HG02588 (cell line): ENCODE results near the gene ATG10.

Experiments used
- ATAC-seq: cut with Tn5 transposase; IDR thresholded peaks from one replicate; pipeline ENCODE4 v1.9.1; 2021; ENCODE audit warnings: mild to moderate bottlenecking, moderate library complexity; ENCODE audit not compliant: unreplicated experiment

The ATG10 gene

DNA sequence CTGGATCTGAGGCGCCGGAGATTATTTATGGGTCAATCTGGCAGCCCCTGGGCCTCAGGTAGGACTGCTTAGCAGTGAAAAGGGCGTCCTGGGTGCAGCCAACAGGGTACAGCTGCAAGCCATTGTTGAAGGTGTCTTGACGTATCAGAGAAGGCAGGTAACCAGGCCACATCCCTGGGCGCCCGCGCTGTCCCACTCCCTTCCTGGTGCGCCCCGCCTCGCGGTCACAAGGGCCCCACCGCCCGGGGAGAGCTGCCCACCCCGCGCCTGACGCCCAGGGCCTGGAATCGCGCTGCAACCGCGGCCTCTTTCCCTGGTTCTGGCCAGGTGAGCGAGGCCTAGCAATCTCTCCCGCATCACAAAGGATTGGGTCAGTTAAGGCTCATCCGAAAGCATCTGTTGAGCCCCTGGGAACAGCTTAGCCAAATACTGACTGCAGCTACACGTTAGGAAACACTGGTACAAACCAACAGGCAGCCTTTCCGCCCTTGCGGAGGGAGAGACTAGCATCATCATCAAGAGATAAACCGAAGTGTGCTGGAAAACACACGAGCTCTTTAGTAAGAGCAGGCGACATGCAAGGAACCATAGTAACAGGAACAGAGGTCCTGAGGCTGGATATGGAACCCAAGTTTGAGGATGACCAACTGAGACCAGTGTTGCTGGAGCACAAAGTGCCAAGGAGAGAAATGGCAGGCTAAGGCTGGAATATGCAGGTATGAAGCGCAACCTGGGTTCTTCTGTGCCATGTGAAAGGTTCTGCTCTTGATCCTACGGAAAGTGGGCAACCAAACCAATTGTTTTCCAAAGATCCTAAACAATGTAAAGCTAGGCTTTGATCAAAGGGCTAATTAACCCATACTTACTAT is 302.8 kb downstream of the ATG10 start:
- no peak for ATAC-seq

GRCh38 chr5:82275216-82275664 is 303.4 kb downstream of the ATG10 start:
- no peak for ATAC-seq

GRCh38 chr5:82276800-82277612 is 305.2 kb downstream of the ATG10 start:
- ATAC-seq, result no peak

GRCh38 chr5:82277613-82277986 is 305.8 kb downstream of the ATG10 start:
- ATAC-seq, result no peak

GRCh38 chr5:82277987-82278710 is 306.3 kb downstream of the ATG10 start, which contains the start of gene RPS23:
Gene RPS23 (minus strand): TSS chr5:82278354. CDS start chr5:82278323, 31 bp downstream.
- ATAC-seq, result peak; percentile 94

DNA sequence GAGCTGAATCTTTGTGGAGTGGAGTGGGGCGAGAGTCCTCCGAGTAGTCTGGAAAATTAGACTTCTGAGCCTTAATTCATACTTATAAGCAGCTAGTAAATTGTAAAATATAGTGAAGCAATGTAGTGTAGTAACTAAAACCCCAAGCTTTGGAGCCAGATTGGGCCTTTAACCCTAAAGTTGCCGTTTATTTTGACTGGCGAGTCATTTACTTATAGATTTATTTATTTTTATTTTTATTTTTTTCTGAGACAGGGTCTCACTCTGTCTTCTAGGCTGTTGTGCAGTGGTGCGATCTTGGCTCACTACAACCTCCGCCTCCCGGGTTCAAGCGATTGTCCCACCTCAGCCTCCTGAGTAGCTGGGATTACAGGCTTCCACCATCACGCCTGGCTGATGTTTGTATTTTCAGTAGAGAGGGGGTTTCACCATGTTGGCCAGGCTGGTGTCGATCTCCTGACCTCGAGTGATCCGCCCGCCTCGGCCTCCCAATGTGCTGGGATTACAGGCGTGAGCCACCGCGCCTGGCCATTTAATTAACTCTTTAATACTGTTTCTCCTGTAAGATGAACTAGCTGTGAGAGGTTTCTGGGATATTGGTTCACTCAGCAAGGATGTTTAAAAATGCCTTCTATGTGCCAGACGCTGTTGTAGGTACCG is 307.0 kb downstream of the ATG10 start:
- no peak for ATAC-seq

DNA sequence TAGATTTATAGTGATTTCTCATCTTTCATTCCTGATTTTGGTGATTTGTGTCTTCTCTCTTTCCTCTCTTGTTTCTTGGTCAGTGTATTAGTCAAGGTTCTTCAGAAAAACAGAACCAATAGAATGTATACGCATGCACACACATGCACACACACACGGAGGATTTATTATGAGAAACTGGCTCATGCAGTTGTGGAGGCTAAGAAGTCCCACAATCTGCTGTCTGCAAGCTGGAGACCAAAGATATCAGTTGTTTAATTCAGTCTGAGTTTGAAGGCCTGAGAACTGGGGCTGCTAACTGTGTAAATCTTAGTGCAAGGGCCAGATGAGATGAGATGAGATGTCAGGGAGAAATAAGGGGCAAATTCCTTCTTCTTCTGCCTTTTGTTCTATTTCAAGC is 312.1 kb downstream of the ATG10 start:
- no peak for ATAC-seq

DNA sequence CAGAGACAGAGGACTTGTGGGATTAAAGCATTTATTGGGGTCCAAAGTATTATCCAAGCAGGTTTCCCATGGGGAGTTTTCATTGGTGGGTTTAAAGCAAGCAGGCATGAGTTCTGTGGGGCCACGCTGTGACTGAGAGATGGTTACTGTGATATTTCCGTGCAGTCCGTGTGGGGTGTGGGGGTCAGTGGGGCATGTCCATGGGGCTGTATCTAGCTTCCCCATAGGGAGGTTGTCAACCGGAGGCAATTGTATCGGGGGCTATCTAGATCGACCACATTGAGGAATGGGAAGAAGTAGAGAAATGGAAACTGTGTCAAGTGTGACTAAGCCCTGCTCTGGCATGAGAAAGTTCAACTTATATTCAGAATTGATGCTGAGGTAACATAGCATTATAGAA is 313.4 kb downstream of the ATG10 start:
- no peak for ATAC-seq

GRCh38 chr5:82287625-82288024 is 315.8 kb downstream of the ATG10 start:
- no peak for ATAC-seq

DNA sequence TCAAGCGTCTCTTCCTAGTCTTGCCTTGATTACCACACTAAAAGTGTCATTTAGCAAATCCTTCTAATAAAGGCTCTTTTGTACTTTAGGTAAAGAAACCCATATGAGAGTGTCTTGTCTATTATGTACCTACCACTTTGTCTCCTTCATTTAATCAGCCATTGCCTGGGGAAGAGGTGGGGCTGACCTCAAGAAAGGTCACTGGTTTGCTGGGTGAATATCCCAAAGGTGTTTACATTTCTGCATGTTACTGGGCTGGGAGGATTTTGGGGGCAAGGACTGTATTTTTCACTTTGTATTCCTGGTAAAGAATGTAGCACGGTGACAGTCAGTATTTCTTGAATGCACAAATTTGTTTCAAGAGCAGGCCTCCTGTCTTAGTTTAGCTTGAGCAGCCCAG is 318.2 kb downstream of the ATG10 start:
- no peak for ATAC-seq

GRCh38 chr5:82290908-82291307 is 319.1 kb downstream of the ATG10 start:
- no peak for ATAC-seq

- no peak for ATAC-seq
Measured at GRCh38 chr5:82291420-82291819, 319.6 kb downstream of the ATG10 start.

DNA sequence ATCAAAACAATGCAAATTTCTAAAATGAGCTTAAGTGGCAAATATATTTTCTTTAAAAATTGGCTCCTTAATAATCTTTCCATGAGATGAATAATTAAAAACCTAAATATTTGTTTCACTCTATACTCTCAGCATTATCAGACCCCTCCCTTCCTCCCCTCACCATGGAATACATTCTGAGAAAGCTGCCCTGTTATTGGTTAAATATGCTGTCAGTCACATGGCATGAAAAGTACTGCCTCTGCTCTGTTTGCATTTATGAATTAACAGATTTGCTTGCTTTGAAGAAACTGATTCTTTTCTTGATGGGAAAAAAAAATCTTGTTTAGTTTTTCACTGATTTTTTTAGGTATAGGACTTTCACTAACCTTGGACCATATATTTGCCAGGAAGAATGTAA is 323.3 kb downstream of the ATG10 start:
- no peak for ATAC-seq

DNA sequence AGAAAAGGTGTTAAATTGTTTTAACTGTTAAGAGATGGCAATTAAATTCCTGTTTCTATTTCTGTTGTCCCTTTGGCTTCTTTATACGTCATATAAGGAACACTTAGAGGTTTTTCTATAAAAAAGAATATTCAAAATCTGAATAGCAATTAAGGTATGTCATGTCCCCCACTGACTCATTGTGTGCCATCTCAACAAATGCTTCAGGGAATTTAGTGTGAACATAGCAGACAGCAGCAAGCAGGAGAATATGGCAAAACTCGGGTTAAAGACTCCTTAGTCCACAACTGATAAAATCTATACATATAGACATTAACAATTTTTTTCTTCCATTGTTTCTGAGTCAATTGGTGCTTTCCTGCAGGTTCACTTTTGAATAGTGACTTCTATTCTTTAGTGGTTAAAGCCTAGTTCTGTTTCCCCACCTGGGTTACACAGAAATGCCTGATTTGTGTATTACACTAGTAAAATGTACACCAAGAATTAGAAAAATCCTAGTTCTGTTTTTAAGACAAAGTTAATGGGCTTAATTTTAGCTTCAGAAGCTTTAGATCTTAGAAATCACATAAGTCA is 324.2 kb downstream of the ATG10 start:
- no peak for ATAC-seq

- no peak for ATAC-seq
Measured at GRCh38 chr5:82296929-82297328, 325.1 kb downstream of the ATG10 start.

DNA sequence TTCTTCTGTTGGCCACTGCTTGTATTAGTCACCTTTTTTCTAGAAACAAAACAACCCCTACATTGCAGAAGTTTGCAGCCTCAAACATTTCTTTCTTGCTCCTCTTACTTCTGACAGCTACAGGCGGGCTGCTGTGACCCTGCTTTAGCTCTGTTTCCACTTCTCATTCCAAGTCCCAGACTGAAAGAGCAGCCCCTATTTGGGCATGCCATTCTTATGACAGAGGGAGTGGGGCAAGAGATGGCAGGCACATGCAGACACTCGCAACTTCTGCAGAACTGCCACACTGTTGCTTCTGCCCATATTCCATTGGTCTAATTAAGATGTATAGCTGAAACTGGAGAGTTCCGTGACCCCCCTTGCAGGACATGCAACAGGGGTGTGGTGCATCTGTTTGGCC is 325.9 kb downstream of the ATG10 start:
- no peak for ATAC-seq

- ATAC-seq, result no peak
Measured at GRCh38 chr5:82298668-82299067, 326.8 kb downstream of the ATG10 start.

DNA sequence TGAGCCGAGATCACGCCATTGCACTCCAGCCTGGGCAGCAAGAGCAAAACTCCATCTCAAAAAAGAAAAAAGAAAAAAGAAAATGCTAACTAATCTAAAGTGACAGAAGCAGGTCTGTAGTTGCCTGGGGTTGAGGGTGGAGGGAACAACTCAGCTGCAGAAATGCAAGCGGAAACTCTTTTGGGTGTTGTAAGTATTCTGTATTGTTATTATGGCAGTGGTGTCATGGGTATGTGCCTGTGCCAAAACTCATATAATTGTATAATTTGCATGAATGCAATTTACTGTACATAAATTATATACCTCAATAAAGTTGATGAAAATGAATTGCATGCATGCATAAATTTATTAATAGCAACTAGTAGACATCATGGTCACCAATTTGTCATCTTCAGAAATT is 329.4 kb downstream of the ATG10 start:
- no peak for ATAC-seq
